Measurements from ENCODE around the gene STOX1.
"Not testable (repeated sequence)": the region's sequence is repeated elsewhere in the genome, so short reads cannot be mapped to it uniquely, and the experiment has no call there.

Gene STOX1

GRCh38 chr10:68878496-68878895 lies 51.2 kb downstream of the STOX1 start:
- DNase-seq (ENCODE audit: low spot score), result no peak

GRCh38 chr10:68879628-68880027 lies 52.3 kb downstream of the STOX1 start:
- no peak for DNase-seq (ENCODE audit: low spot score)

- DNase-seq (ENCODE audit: low spot score), result no peak
Observed at GRCh38 chr10:68880181-68880580, 52.9 kb downstream of the STOX1 start.

- DNase-seq (ENCODE audit: low spot score), result no peak
Observed at GRCh38 chr10:68895041-68895440, 67.7 kb downstream of the STOX1 start.

GRCh38 chr10:68897336-68897741 lies 70.0 kb downstream of the STOX1 start:
- peak; percentile 23 for DNase-seq (ENCODE audit: low spot score)

GRCh38 chr10:68899186-68899745 lies 71.9 kb downstream of the STOX1 start:
- DNase-seq (ENCODE audit: low spot score), result no peak

GRCh38 chr10:68900427-68901104 lies 73.2 kb downstream of the STOX1 start:
- DNase-seq (ENCODE audit: low spot score), result peak; percentile 25

- DNase-seq (ENCODE audit: low spot score), result peak; percentile 69
Observed at GRCh38 chr10:68901105-68901927, 74.0 kb downstream of the STOX1 start, which contains the start of gene DDX50. DDX50 (plus strand) TSS chr10:68901315; CDS start chr10:68901385, 70 bp downstream.

- no peak for DNase-seq (ENCODE audit: low spot score)
Observed at GRCh38 chr10:68902382-68902781, 75.1 kb downstream of the STOX1 start.

GRCh38 chr10:68924593-68924992 lies 97.3 kb downstream of the STOX1 start:
- DNase-seq (ENCODE audit: low spot score), result no peak

GRCh38 chr10:68925489-68925888 lies 98.2 kb downstream of the STOX1 start:
- DNase-seq (ENCODE audit: low spot score), result no peak

- DNase-seq (ENCODE audit: low spot score), result not testable (repeated sequence)
Observed at GRCh38 chr10:68929157-68929556, 101.8 kb downstream of the STOX1 start.

GRCh38 chr10:68929888-68930287 lies 102.6 kb downstream of the STOX1 start:
- DNase-seq (ENCODE audit: low spot score), result not testable (repeated sequence)

GRCh38 chr10:68932860-68933259 lies 105.5 kb downstream of the STOX1 start:
- not testable (repeated sequence) for DNase-seq (ENCODE audit: low spot score)

GRCh38 chr10:68934994-68935393 lies 107.7 kb downstream of the STOX1 start:
- DNase-seq (ENCODE audit: low spot score), result no peak

GRCh38 chr10:68938117-68938516 lies 110.8 kb downstream of the STOX1 start:
- no peak for DNase-seq (ENCODE audit: low spot score)

- no peak for DNase-seq (ENCODE audit: low spot score)
Observed at GRCh38 chr10:68938884-68939283, 111.6 kb downstream of the STOX1 start.

- DNase-seq (ENCODE audit: low spot score), result not testable (repeated sequence)
Observed at GRCh38 chr10:68940917-68941316, 113.6 kb downstream of the STOX1 start.

All from HuH-7.5 (cell line).